Uterus (tissue), 2 donors: ENCODE data around the gene LPP.

Experiments
- POLR2A ChIP-seq, 2 donors: fragments of 450-650 bp; IDR thresholded peaks; one replicate each; pipeline ENCODE4 v1.6.1; 2016; ENCODE audit warnings: antibody characterized with exemption in 2 of 2, mild to moderate bottlenecking in 1 of 2, moderate library complexity in 1 of 2
- TF ChIP-seq, protein P1 (sequence below), 4 experiments: fragments of 200-600 bp in 2 of 4; fragments of 450-650 bp in 2 of 4; sonication (generic) in 2 of 4; IDR thresholded peaks; one replicate each; pipeline ENCODE4 v1.5.1; 2016 to 2019; ENCODE audit warnings: antibody characterized with exemption in 4 of 4, mild to moderate bottlenecking in 2 of 4, moderate library complexity in 1 of 4

DNA sequence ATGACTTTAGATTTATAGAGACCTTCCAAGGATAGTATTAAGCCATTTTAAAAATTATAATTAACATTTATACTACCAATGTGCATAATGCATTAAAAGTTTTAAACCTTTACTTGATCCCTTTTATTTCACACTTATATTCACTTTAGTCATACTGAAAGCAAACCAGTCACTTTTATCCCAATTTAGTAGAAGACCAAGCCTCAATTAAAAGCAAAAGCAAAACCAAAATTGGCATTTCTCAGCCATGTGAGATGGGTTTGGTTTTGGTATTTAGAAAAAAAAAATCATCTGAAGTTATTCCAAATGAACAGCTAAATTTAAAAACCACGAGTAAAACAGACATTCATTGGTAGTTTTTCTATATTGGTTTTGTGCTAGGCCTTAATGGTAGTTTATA is 249.4 kb downstream of the LPP start:
- TF ChIP-seq, protein P1, sequence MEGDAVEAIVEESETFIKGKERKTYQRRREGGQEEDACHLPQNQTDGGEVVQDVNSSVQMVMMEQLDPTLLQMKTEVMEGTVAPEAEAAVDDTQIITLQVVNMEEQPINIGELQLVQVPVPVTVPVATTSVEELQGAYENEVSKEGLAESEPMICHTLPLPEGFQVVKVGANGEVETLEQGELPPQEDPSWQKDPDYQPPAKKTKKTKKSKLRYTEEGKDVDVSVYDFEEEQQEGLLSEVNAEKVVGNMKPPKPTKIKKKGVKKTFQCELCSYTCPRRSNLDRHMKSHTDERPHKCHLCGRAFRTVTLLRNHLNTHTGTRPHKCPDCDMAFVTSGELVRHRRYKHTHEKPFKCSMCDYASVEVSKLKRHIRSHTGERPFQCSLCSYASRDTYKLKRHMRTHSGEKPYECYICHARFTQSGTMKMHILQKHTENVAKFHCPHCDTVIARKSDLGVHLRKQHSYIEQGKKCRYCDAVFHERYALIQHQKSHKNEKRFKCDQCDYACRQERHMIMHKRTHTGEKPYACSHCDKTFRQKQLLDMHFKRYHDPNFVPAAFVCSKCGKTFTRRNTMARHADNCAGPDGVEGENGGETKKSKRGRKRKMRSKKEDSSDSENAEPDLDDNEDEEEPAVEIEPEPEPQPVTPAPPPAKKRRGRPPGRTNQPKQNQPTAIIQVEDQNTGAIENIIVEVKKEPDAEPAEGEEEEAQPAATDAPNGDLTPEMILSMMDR (IDR thresholded peaks at IDR 0.05), result no peak
- no peak for TF ChIP-seq POLR2A (IDR thresholded peaks at IDR 0.05)
